Hepatocyte (in vitro differentiated cells): Measurements from ENCODE around the gene KCP. TPM values are rescaled to one million over a fixed set of nuclear protein-coding genes. Genes with fewer than 3 reads are reported as not detected.

Source experiments
- DNase-seq: peaks from one replicate; pipeline ENCODE4 v3.0.0-alpha.2; 2016; ENCODE audit warnings: low spot score
- H2AFZ ChIP-seq: fragments of 200-600 bp; sonication (generic); 2 replicates; pipeline ENCODE4 v1.6.0; 2016; ENCODE audit warnings: antibody characterized with exemption, mild to moderate bottlenecking
- H3K27ac ChIP-seq: fragments of 200-600 bp; sonication (generic); 2 replicates; pipeline ENCODE4 v1.5.1; 2016; ENCODE audit warnings: mild to moderate bottlenecking
- H3K27me3 ChIP-seq: fragments of 200-600 bp; sonication (generic); 2 replicates; pipeline ENCODE4 v1.6.1; 2016
- H3K36me3 ChIP-seq: fragments of 200-600 bp; sonication (generic); replicated peaks from 2 replicates; pipeline ENCODE4 v1.5.1; 2016; ENCODE audit warnings: low read depth; ENCODE audit not compliant: insufficient read depth
- H3K4me1 ChIP-seq: fragments of 200-600 bp; sonication (generic); 2 replicates; pipeline ENCODE4 v1.5.1; 2016; ENCODE audit warnings: mild to moderate bottlenecking, moderate library complexity; ENCODE audit not compliant: insufficient read depth
- H3K4me2 ChIP-seq: fragments of 200-600 bp; sonication (generic); 2 replicates; pipeline ENCODE4 v1.6.0; 2016
- H3K4me3 ChIP-seq: fragments of 200-600 bp; sonication (generic); 2 replicates; pipeline ENCODE4 v1.5.1; 2016; ENCODE audit warnings: mild to moderate bottlenecking
- H3K79me2 ChIP-seq: fragments of 200-600 bp; sonication (generic); 2 replicates; pipeline ENCODE4 v1.6.0; 2017; ENCODE audit warnings: mild to moderate bottlenecking
- H3K9me2 ChIP-seq: fragments of 200-600 bp; sonication (generic); replicated peaks from 2 replicates; pipeline ENCODE4 v1.6.0; 2017; ENCODE audit warnings: mild to moderate bottlenecking; ENCODE audit not compliant: insufficient read depth
- H3K9me3 ChIP-seq: fragments of 200-600 bp; sonication (generic); 2 replicates; pipeline ENCODE4 v1.5.1; 2016; ENCODE audit warnings: low read depth, mild to moderate bottlenecking
- H4K20me1 ChIP-seq: fragments of 200-600 bp; sonication (generic); 2 replicates; pipeline ENCODE4 v1.6.0; 2016; ENCODE audit warnings: mild to moderate bottlenecking; ENCODE audit not compliant: insufficient read depth, poor library complexity, severe bottlenecking
- CTCF ChIP-seq: fragments of 200-600 bp; sonication (generic); IDR thresholded peaks from 2 replicates; pipeline ENCODE4 v1.5.1; 2016; ENCODE audit warnings: antibody characterized with exemption, mild to moderate bottlenecking; ENCODE audit not compliant: poor library complexity
- EZH2 ChIP-seq: fragments of 200-600 bp; sonication (generic); IDR thresholded peaks from 2 replicates; pipeline ENCODE4 v1.6.1; 2016; ENCODE audit warnings: antibody characterized with exemption, mild to moderate bottlenecking, borderline replicate concordance
- EZH2phosphoT487 ChIP-seq: fragments of 200-600 bp; sonication (generic); IDR thresholded peaks from one replicate; pipeline ENCODE4 v1.6.1; 2018; ENCODE audit warnings: antibody characterized with exemption, mild to moderate bottlenecking, low read depth, moderate library complexity; ENCODE audit not compliant: unreplicated experiment, severe bottlenecking
- WGBS: methylation state at CpG from one replicate; pipeline ENCODE4 v1.1.6; 2016; ENCODE audit warnings: low lambda C conversion rate; ENCODE audit errors: missing lambda C conversion rate; 5-methylcytosine and 5-hydroxymethylcytosine counted together
- polyA plus RNA-seq: library from polyadenylated mRNA; unstranded; fragments of >200 nt; fragmentation: Nextera tagmentation; extraction: Ambion mirVana; gene quantifications from 2 replicates; pipeline ENCODE4 v1.2.1, GENCODE V29; 2016
- total RNA-seq: library from RNA; depleted of rRNA; stranded (reverse); fragments of >200 nt; gene quantifications from 2 replicates; pipeline ENCODE4 v1.2.3, GENCODE V29; 2014

Gene KCP
- total and polyA plus RNA-seq, 2 experiments from 2014 or later, result 0.40 to 2.4 TPM

DNA sequence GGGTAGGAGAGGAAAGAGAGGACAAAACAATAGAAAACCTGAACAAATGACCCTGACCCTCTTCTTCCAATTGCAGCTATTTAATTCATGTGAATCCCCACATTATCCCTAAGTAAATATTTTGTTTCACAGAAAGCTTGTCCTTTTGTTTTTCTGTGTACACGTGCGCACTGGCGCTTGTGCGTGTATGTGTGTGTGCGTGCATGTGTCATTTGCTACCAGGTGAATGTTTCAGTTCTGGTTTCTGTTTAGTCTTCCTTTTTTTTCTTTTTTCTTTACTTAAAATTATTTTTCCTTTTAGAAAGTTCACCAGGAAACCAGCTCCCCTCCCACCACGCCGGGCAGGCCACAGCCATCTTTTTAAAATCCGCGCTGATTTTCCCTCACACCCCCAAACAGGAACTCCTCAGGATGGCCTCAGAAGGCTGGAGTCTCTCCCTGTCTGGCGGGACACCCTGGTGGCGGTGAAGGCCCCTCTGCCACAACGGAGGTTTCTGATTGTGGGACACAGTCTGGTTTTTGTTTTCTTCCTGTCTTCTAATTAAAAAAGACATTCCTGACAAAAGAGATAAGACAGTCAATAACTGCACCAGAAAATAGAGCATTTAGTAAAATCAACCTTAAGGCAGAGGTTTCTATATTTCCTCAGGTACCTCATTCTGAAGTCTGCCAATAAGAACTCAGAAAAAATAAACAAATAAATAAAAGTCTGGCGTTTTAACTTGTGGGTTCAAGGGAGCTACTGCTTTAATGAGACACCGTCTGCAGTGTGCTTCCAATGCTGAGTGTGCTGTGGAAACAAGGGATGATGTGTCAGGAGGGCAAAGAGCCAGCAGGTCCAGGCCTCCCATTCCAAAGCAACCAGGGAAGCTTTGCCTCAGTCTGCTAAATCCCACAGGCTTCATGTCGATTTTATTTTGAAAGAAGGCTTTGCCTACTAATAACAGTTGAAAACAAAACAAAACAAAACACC, 44.6 kb upstream of the KCP start:
- no peaks in the 10 kb centered on the region for H3K36me3 ChIP-seq
- H3K27ac ChIP-seq, result no peak overlapping the region
- H3K4me3 ChIP-seq, result no peak overlapping the region
- H3K9me2 ChIP-seq, result no peaks in the 10 kb centered on the region
- no peaks in the 10 kb centered on the region for H3K27me3 ChIP-seq
- H3K4me2 ChIP-seq, result no peak overlapping the region
- H3K9me3 ChIP-seq, result no peaks in the 10 kb centered on the region
- H4K20me1 ChIP-seq, result no peaks in the 10 kb centered on the region
- H2AFZ ChIP-seq, result no peak overlapping the region
- 68% methylated on average over 15 of the region's 15 CpGs for WGBS
- H3K4me1 ChIP-seq, result no peaks in the 10 kb centered on the region
- TF ChIP-seq EZH2phosphoT487, result no peak
- no peak for TF ChIP-seq EZH2
- H3K79me2 ChIP-seq, result no peaks in the 10 kb centered on the region
- no peak for DNase-seq

DNA sequence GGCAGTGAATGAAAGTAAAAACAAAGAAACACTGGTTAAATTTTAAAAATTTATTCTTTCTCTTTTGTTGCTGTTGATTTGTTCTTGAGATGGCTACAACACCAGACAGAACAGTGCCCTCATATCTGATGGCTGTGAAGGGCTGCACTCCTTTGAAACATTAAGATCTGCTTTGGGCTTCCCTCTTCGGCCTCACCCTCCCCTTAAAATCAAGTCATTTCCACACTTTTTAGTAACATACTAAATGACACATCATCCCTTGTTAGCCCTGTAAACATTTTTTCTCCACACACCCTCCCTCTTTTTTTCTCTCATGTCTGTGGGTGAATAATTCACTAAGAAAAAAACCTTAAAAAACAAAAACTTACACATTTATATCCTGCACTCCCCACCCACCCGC, 43.6 kb upstream of the KCP start:
- H3K9me3 ChIP-seq, result no peaks in the 10 kb centered on the region
- no peaks in the 10 kb centered on the region for H3K79me2 ChIP-seq
- no peaks in the 10 kb centered on the region for H3K27me3 ChIP-seq
- H3K9me2 ChIP-seq, result no peaks in the 10 kb centered on the region
- TF ChIP-seq CTCF (no peak), EZH2phosphoT487 (no peak), EZH2 (no peak)
- no peak for DNase-seq
- H3K27ac ChIP-seq, result no peak overlapping the region
- no peaks in the 10 kb centered on the region for H3K4me1 ChIP-seq
- H3K4me2 ChIP-seq, result no peak overlapping the region
- H2AFZ ChIP-seq, result no peak overlapping the region
- H3K36me3 ChIP-seq, result no peaks in the 10 kb centered on the region
- 89% methylated on average over 2 of the region's 2 CpGs for WGBS
- H4K20me1 ChIP-seq, result no peaks in the 10 kb centered on the region
- no peak overlapping the region for H3K4me3 ChIP-seq

DNA sequence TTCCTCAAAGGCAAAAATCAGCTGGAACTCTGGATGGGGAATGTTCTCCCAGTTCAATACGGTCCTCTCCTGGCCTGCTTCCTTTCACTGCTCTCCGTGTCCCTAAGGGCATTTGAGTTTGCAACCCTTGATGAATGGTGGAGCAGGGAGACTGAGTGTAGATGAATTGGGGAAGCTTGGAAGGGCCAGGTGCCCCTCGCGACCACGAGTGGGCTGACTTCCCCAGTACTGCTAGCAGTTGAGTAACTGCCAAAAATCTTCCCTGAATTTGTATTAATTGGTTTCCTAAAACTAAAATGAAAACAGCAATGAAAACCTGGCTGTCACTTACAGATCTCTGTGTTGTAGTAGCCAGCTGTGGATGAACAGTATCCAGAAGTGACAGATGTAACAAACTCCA, 40.8 kb upstream of the KCP start:
- no peak overlapping the region for H3K4me3 ChIP-seq
- 91% methylated on average over 5 of the region's 5 CpGs for WGBS
- H3K9me3 ChIP-seq, result no peaks in the 10 kb centered on the region

More for the DNA sequence above, 40.8 kb upstream of the KCP start:
- H3K4me2 ChIP-seq, result no peak overlapping the region
- H3K79me2 ChIP-seq, result no peaks in the 10 kb centered on the region
- H4K20me1 ChIP-seq, result no peaks in the 10 kb centered on the region
- TF ChIP-seq CTCF (no peak), EZH2 (no peak), EZH2phosphoT487 (no peak)
- H2AFZ ChIP-seq, result no peak overlapping the region
- H3K27me3 ChIP-seq, result no peaks in the 10 kb centered on the region
- H3K9me2 ChIP-seq, result no peaks in the 10 kb centered on the region
- no peaks in the 10 kb centered on the region for H3K4me1 ChIP-seq
- H3K36me3 ChIP-seq, result no peaks in the 10 kb centered on the region
- no peak overlapping the region for H3K27ac ChIP-seq
- no peak for DNase-seq
